SHP77 treated with DMSO at 0.1 percent for 48 hours (cell line): ENCODE data around the gene TLNRD1.

Experiments used
- DNase-seq: peaks from one replicate; lab custom pipeline; 2025; lab: John Stamatoyannopoulos, UW

Gene TLNRD1

DNA sequence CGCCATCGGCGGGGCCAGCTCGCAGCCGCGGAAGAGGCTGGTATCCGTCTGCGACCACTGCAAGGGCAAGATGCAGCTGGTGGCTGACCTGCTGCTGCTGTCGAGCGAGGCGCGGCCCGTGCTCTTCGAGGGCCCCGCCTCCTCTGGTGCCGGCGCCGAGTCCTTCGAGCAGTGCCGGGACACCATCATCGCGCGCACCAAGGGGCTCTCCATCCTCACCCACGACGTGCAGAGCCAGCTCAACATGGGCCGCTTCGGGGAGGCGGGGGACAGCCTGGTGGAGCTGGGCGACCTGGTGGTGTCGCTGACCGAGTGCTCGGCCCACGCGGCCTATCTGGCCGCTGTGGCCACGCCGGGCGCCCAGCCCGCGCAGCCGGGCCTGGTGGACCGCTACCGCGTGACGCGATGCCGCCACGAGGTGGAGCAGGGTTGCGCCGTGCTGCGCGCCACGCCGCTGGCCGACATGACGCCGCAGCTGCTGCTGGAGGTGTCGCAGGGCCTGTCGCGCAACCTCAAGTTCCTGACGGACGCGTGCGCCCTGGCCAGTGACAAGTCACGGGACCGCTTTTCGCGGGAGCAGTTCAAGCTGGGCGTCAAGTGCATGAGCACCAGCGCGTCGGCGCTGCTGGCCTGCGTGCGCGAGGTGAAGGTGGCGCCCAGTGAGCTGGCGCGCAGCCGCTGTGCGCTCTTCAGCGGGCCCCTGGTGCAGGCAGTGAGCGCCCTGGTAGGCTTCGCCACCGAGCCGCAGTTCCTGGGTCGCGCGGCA is 1.8 kb downstream of the TLNRD1 start:
- DNase-seq = no peak

- no peak for DNase-seq
Measured at GRCh38 chr15:81003097-81003350, 2.3 kb downstream of the TLNRD1 start.

DNA sequence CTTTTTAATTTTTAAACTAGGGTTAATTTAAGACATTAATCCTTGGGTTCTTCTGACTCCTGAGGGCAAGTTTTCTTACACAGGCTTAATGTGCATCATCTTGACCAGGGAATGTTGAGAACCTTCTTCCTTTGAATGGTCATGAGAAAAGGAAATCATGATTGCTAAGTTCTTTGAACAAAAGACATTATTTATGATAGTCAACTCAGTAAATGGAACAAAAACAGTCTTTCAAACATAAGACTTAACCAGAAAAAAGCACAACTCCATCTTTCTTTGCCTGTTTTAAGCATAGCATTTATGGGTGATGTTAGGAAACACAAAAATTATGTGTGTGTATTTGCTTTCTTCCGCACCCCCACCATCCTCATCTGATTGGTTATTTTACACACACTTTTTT is 5.4 kb downstream of the TLNRD1 start:
- DNase-seq = no peak

GRCh38 chr15:81007428-81008064 is 6.8 kb downstream of the TLNRD1 start:
- no peak for DNase-seq

GRCh38 chr15:81008312-81008711 is 7.6 kb downstream of the TLNRD1 start:
- no peak for DNase-seq

- no peak for DNase-seq
Measured at GRCh38 chr15:81010086-81010485, 9.4 kb downstream of the TLNRD1 start.

DNA sequence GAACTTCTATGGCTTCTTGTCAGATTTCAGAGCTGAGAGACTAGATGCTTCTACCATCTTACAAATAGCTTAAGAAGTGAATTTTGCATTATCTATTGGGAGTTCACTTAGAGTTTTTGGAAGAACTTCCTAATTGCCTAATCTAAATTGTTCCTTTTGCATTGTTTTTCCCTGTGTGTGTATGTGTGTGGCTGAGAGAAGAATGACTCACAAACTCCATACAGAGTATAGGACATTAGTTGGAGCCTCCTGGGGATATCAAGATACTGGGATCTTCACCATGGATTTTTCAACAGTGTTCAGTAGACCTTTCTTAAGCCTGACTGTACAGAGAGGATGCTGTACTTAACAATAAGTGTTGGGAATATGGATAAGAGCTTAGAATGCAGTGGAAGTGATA is 10.9 kb downstream of the TLNRD1 start:
- no peak for DNase-seq

GRCh38 chr15:81012588-81012987 is 11.9 kb downstream of the TLNRD1 start:
- no peak for DNase-seq

DNA sequence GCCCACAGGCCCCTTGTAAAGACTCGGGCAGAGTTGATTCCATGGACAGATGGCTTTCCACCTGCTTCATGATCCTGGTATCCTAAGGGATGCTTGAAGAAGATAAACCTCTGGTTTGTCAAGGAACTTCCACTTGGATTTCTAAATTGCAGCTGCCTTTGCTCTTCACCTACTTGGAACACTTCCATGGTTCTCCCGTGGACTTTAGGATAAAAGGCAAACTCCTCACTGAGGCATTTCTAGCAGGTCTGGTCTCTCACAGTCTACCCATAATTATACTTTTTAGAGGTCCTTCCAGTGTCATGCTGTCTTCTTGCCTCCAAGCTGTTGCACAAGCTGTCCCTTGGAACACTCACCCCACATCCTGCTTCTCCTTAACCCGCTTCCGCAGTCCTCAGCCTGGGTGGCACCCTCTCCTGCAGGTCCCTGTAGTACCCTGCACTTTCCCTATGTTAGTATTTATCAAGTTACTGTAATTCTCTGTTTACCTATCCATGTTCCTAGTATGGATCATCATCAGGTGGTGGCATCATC is 12.7 kb downstream of the TLNRD1 start:
- no peak for DNase-seq

DNA sequence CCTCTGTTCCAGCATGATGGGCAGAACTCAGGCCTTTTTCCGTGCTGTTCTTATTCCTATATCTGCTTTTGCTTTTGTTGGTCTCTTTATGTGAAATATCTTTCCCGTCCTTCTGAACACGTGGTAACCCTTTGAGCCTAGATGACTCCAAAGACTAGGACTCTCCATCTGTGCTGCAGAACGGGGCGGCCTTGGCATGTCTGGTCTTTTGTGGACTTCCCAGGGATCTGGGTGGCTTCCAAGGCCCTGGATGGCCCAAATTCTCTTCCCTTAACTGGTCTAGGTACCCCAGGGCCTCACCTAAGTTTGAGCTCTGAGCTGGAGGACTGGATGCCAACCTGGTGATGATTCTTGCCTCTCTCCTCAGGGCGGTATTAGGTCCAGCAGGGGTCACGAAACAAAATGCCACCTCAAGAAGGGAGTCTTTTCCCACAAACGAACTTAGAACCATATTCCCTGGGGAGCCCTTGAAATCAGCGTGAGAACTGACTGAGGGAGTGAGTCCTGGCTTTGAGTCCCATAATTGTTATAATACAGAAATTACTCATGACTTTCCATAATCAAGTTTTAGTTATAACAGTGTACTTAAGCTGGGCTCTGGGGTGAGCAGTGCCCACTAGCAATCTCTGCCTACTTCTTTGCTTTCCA is 13.8 kb downstream of the TLNRD1 start:
- DNase-seq = no peak

- DNase-seq = no peak
Measured at GRCh38 chr15:81015621-81016488, 15.1 kb downstream of the TLNRD1 start.

DNA sequence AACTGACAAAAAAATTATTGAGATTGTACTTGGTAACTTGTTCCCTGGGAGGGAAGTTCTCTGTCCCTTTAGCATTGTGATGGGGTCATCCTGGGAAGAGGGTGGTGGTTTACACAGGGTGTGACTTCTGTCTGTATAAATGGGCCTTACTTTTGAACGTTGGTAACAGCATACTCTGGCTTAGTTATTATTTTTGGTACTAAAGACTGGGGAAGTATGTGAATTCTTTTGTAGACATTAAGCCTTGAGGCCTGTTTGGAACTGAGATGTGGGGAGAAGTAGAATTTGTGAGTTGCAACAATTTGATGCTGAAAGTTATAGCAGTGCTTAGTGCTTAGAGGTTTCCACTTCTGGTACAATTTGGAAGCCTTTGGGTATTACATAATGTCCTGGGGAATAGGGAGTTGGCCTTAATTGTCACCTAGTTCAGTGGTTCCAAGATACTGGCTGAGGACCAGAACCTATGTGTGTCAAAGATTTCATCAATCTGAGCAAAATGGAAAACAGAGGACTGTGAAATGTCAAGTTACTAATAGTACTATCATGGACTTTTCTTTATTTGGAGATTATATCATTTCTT is 15.9 kb downstream of the TLNRD1 start:
- DNase-seq = no peak

DNA sequence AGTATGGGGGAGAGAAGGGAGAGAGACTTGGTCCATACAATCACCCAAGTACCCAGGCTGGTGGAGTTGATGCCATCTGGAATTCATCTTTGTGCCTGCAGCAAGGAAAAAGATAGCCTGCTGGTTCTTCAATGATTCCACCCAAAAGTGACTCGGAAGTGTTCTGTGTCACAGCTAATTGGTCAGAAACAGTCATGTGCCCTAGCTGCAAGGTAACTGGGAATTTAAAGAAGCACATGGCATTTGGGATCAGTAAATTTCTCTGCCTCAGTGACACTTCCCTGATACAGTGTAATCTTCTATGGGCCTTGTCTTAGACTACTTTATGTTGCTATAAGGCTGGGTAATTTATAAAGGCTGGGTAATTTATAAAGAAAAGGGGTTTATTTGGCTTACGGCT is 17.5 kb downstream of the TLNRD1 start:
- no peak for DNase-seq

DNA sequence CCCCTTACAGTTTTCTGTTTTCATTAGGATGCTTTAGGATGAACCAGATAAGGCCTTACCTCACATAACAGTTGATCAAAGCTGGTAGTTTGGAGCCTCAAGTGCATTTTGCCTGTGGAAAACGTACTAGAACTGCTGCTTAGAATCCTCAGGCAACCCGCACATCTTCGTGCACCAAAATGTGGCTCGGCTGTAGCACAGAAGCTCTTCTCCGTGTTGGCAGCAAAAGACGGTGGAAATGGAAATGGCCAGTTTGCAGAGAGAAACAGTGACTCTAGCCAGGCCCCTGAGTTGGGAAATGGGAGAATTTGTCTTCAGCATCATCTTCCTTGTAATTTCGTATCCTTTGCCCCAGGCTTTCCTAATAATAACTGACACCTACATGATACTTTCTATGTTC is 20.6 kb downstream of the TLNRD1 start:
- no peak for DNase-seq

DNA sequence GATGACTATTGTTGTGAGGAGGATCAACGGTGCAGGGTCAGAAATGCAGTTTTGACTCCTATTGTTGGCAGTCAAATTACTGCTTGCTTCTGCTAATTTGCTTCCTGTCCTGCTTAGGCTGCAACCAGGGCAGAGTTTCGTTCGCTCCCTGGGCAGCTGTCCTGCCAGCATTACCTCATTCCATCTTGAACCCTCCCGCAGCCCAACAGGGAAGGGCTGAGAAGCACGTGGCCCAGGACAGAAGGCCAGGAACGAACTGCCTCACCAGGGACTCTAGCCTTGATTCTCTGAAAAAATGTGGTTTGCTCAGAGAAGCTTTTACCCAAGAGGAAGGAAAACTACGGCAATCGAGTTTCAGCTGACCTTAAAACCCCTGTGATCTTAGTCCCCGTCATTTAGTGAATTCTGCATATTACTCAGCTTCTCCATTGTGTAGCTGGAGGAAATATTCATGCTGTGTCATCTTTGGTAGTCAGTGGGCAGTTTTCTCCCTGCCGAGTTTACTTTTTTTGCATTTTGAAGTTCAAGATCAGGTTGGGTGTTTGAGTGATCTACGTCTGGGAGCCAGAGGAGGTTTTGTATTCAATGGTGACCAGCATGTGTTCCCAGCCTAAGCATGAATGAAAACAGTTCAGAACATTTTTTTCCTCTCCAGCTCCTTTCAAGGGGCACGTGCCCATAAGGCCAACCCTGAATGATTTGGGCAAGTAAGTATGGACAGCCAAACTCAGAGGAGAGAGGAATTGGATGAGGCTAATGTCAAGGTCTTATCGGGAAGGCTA is 23.0 kb downstream of the TLNRD1 start:
- no peak for DNase-seq

DNA sequence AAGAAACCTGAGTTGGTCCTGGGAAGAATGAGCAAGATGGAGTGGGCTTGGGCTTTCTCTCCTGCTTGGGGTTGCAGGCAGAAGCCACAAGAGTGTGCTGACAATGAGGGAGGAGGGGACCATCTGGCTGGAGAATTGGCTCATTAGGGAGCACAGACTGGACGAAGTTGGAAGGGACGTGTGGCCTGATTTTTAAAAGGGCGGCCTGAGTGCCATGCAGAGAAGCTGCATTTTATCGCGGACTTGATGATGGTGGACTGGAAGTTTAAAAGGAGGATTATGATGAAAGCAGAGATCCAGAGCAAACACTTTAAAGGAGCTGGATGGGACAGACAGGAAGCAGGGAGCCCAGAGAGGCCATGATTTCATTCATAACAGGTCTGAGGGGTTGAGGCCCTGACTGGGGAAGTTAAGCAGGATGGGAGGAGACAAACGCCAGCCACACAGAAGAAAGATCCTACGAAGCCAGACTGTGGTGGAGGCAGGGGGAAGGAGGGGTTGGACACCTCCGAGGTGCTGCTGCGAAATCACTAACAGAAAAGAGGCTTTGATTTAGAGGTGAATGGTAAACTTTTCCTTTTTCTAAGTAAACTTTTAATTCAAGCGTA is 23.6 kb downstream of the TLNRD1 start:
- no peak for DNase-seq

- no peak for DNase-seq
Measured at GRCh38 chr15:81024936-81025335, 24.2 kb downstream of the TLNRD1 start.

- DNase-seq = no peak
Measured at GRCh38 chr15:81025721-81026370, 25.1 kb downstream of the TLNRD1 start.

- no peak for DNase-seq
Measured at GRCh38 chr15:81026836-81027599, 26.3 kb downstream of the TLNRD1 start.
